Stimulated activated naive CD8-positive, alpha-beta T cell treated with anti-CD3 and anti-CD28 coated beads, Interleukin-15, Interleukin-2, amounts not matched to agents 100 ng/mL and 50 ng/mL, for 24 hours (primary cell): ENCODE measurements around the gene CDH11.

Source experiments
- H3K27ac Mint-ChIP-seq: one replicate; pipeline ENCODE4 v1.8.0; 2021; ENCODE audit warnings: mild to moderate bottlenecking, mixed read lengths
- H3K27me3 Mint-ChIP-seq: one replicate; pipeline ENCODE4 v1.8.0; 2021; ENCODE audit warnings: mixed read lengths
- H3K36me3 Mint-ChIP-seq: one replicate; pipeline ENCODE4 v1.8.0; 2021; ENCODE audit warnings: low read depth, mixed read lengths
- H3K4me1 Mint-ChIP-seq: one replicate; pipeline ENCODE4 v1.8.0; 2021; ENCODE audit warnings: low read depth, mixed read lengths
- H3K4me3 Mint-ChIP-seq: one replicate; pipeline ENCODE4 v1.8.0; 2021; ENCODE audit warnings: mild to moderate bottlenecking, mixed read lengths
- H3K9me3 Mint-ChIP-seq: one replicate; pipeline ENCODE4 v1.8.0; 2021; ENCODE audit warnings: mixed read lengths

Gene CDH11

DNA sequence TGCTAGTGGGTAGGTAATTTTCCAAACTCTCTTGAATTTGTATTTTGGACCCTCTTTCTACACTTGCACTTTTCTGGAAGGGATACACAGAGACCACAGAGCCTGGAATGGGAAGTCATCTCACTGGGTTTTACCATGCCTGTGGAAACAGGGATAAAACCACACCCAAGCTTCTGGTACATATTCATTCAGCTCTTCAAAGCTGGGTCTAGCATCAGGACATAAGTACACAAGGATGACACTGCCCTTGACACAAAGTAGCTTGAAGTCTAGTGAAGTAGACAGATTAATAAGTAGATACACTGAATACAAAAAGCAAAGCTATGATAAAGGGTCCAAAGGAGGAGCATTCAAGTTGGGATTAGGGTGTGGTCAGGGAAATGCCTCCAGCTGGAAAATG is 118.2 kb downstream of the CDH11 start:
- Mint-ChIP-seq H3K9me3 (peaks cover 9% of the 10 kb centered on the region), H3K36me3 (no peaks in the 10 kb centered on the region), H3K4me1 (no peaks in the 10 kb centered on the region), H3K27me3 (no peaks in the 10 kb centered on the region), H3K4me3 (no peak overlapping the region), H3K27ac (no peak overlapping the region)

DNA sequence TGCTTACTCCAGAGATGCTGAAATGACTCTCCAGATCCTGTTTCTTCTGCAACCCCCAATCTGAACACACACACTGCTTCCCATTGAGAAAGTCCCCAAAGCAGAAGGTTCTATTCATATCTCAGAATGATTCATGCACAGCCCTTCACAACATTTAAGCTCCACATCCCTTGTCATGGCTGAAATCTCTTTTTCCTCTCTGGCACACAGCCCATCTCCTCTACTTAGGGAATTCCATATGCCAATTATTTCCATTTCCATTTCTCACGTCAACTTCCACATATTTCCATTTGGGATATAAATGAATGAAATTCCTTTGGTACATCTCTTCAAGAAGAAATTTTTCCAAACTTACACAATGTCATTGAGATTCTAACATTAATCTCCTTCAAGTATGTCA is 119.6 kb downstream of the CDH11 start:
- Mint-ChIP-seq H3K4me3 (no peak overlapping the region), H3K9me3 (peaks cover 9% of the 10 kb centered on the region), H3K36me3 (no peaks in the 10 kb centered on the region), H3K27ac (no peak overlapping the region), H3K4me1 (no peaks in the 10 kb centered on the region), H3K27me3 (no peaks in the 10 kb centered on the region)

DNA sequence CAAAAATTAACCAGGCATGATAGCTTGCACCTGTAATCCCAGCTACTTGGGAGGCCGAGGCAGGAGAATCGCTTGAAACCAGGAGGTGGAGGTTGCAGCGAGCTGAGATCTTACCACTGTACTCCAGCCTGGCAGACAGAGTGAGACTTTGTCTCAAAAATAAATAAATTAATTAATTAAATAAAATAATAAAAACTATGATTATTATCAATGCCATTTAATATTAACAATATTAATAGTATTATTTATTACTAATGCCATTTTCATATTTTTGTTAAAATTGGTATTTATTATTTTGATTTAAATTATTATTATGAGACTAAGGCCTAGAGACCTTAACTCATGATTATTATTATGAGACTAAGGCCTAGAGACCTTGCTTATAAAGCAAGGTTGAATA is 121.2 kb downstream of the CDH11 start:
- H3K27ac Mint-ChIP-seq = no peak overlapping the region
- H3K9me3 Mint-ChIP-seq = peaks cover 9% of the 10 kb centered on the region
- no peaks in the 10 kb centered on the region for H3K4me1 Mint-ChIP-seq
- H3K27me3 Mint-ChIP-seq = no peaks in the 10 kb centered on the region
- H3K4me3 Mint-ChIP-seq = no peak overlapping the region
- H3K36me3 Mint-ChIP-seq = no peaks in the 10 kb centered on the region

DNA sequence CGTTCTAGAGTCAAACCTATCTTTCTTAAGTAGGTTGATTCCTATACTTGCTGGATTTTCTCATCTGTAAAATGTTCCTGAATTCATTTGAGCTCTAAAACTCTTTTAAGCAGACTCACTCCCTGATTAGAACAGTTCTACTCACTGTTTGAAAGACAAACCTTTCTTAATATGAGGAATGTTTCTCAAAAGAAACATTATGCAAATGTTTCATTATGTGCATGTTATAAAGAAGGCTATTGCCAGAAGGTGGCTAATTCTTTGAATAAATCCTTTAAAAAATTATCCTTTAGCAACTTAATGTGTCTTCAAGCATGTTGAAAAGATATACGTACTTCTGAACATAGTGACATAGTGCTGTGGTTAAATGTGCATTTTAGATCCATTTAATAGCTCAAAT is 124.1 kb downstream of the CDH11 start:
- H3K36me3 Mint-ChIP-seq = no peaks in the 10 kb centered on the region
- no peak overlapping the region for H3K4me3 Mint-ChIP-seq
- peaks cover 5% of the 10 kb centered on the region for H3K9me3 Mint-ChIP-seq
- no peaks in the 10 kb centered on the region for H3K4me1 Mint-ChIP-seq
- no peak overlapping the region for H3K27ac Mint-ChIP-seq
- H3K27me3 Mint-ChIP-seq = no peaks in the 10 kb centered on the region

DNA sequence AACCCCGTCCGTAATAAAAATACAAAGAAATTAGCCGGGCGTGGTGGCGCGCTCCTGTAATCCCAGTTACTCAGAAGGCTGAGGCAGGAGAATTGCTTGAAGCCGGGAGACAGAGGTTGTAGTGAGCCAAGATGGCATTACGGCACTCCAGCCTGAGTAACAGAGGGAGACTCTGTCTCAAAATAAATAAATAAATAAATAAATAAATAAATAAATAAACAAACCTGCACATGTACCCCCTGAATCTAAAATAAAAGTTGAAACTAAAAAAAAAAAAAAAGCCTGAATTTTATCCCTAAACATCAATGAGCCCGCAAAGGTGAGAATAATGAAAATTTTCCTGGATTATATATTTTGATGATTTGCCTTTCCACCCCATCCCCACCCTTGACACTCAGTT is 124.7 kb downstream of the CDH11 start:
- no peak overlapping the region for H3K27ac Mint-ChIP-seq
- H3K4me3 Mint-ChIP-seq = no peak overlapping the region
- no peaks in the 10 kb centered on the region for H3K4me1 Mint-ChIP-seq
- no peaks in the 10 kb centered on the region for H3K36me3 Mint-ChIP-seq
- no peaks in the 10 kb centered on the region for H3K27me3 Mint-ChIP-seq
- peaks cover under 1% of the 10 kb centered on the region for H3K9me3 Mint-ChIP-seq

DNA sequence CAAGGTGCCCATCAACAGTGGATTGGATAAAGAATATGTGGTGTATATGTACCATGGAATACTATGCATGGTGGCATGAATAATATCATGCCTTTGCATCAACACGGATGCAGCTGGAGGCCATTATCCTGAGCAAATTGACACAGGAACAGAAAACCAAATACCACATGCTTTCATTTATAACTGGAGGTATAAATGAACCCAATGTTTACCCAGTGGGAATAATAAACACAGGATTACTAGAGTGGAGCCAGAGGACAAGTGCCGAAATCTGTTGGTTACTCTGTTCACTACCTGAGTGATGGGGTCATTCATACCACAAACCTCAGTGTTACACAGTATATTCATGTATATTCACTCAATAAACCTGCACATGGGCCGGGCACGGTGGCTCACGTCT is 125.2 kb downstream of the CDH11 start:
- Mint-ChIP-seq H3K27me3 (no peaks in the 10 kb centered on the region), H3K9me3 (no peaks in the 10 kb centered on the region), H3K4me3 (no peak overlapping the region)

DNA sequence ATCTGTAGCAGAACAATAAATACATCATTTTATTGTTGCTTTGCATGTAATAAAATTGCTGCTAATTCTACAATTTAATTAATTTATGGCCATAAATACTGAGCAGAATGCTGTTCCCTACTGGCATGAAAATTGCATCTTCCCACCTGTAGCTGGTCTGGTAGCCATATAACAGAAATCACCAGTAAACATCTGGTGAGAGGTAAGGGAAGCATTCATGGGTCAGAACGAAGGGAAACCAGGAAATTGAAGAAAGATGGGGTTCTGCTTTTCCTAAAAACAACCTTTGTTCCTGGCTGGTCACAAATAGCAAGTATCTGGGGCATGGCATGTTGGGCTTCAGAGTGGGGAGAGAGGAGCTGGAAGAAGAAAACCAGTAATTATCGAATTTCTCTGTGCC is 128.4 kb downstream of the CDH11 start:
- H3K27ac Mint-ChIP-seq = no peak overlapping the region
- peaks cover 4% of the 10 kb centered on the region for H3K9me3 Mint-ChIP-seq
- H3K36me3 Mint-ChIP-seq = no peaks in the 10 kb centered on the region
- H3K4me3 Mint-ChIP-seq = no peak overlapping the region
- no peaks in the 10 kb centered on the region for H3K27me3 Mint-ChIP-seq
- H3K4me1 Mint-ChIP-seq = no peaks in the 10 kb centered on the region

More for the DNA sequence above, 125.2 kb downstream of the CDH11 start:
- no peaks in the 10 kb centered on the region for H3K4me1 Mint-ChIP-seq
- no peaks in the 10 kb centered on the region for H3K36me3 Mint-ChIP-seq
- H3K27ac Mint-ChIP-seq = no peak overlapping the region

DNA sequence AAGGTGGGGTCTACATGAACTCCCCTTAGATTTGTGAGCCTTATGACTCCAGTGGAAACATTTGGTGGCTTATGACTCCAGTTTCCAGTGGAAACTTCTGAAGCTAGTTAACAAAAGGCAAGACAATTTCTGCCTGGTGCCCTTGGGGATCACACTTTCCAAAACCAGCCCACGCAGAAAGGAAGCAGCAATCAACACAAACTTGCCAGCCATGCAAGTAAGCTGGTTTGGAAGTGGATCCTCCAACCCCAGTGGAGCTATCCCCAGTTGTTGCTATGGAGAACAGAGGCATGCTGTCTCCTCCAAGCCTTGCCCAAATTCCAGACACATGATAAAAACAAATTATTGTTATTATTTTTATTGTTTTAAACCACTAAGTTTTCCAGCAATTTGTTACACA is 130.9 kb downstream of the CDH11 start:
- Mint-ChIP-seq H3K27me3 (no peaks in the 10 kb centered on the region), H3K27ac (no peak overlapping the region), H3K9me3 (peaks cover 8% of the 10 kb centered on the region), H3K4me3 (no peak overlapping the region), H3K4me1 (no peaks in the 10 kb centered on the region), H3K36me3 (no peaks in the 10 kb centered on the region)

DNA sequence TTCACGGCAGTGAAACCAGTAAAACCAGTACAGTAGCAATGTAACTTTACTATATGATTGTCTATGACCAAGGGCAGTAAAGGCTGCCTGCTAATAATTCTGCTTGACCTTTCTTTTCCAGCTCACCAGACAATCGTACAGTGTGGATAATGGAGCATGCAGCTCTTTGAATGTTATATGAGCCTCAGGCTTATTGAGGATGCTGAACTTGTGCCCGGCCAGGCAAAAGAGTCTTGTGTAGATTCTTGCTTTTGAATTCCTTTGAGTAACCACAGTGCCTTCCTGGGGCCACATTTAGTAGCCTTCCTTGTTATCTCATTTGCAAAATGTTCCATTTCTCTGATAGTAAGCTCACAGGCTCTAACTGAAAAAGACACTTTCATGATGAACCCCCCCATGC is 131.8 kb downstream of the CDH11 start:
- no peaks in the 10 kb centered on the region for H3K36me3 Mint-ChIP-seq
- no peaks in the 10 kb centered on the region for H3K27me3 Mint-ChIP-seq
- no peak overlapping the region for H3K27ac Mint-ChIP-seq
- no peak overlapping the region for H3K4me3 Mint-ChIP-seq
- H3K9me3 Mint-ChIP-seq = peaks cover 8% of the 10 kb centered on the region
- H3K4me1 Mint-ChIP-seq = no peaks in the 10 kb centered on the region

DNA sequence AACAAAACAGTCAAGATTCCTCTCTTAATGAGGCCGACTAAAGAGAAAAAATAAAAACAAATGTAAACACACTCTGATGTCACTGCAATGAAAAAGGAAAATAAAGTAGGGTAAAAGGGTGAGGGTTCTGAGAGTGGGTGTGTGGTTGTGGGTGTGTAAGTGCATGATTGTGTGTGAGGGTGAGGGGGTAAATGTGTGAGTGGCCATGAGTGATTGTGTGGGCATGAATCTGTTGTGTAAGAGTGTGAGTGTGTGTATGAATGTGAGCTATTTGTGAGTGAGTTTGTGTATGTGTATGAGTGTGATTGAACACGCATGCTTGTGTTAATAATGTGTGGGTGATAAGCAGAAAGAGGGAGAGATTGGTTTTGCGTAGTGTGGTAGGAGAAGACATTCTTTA is 132.8 kb downstream of the CDH11 start:
- no peak overlapping the region for H3K4me3 Mint-ChIP-seq
- no peaks in the 10 kb centered on the region for H3K27me3 Mint-ChIP-seq

DNA sequence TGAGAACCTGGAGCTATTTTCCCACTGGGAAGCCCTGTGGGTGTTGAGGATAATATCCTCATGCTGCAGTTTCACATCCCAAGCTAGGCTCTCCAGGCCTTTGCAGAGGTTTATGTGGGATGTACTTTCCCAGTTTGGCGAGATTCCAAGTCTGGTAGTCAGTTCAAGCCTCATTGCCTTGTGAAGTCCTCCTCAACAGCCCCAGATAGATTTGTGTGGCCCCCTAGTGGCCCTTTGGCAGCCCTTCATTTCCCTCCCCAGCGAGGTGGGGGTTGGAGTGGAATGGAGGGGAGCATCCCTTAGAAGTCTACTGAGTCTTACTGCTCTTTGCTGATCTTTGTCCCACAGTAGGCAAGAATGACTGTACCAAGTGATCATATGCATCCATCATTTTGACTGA is 137.9 kb downstream of the CDH11 start:
- Mint-ChIP-seq H3K27ac (no peak overlapping the region), H3K4me3 (no peak overlapping the region), H3K27me3 (no peaks in the 10 kb centered on the region), H3K4me1 (no peaks in the 10 kb centered on the region), H3K9me3 (peaks cover 23% of the 10 kb centered on the region), H3K36me3 (no peaks in the 10 kb centered on the region)

More for the DNA sequence above, 132.8 kb downstream of the CDH11 start:
- Mint-ChIP-seq H3K27ac (no peak overlapping the region), H3K4me1 (no peaks in the 10 kb centered on the region), H3K9me3 (peaks cover 11% of the 10 kb centered on the region), H3K36me3 (no peaks in the 10 kb centered on the region)

DNA sequence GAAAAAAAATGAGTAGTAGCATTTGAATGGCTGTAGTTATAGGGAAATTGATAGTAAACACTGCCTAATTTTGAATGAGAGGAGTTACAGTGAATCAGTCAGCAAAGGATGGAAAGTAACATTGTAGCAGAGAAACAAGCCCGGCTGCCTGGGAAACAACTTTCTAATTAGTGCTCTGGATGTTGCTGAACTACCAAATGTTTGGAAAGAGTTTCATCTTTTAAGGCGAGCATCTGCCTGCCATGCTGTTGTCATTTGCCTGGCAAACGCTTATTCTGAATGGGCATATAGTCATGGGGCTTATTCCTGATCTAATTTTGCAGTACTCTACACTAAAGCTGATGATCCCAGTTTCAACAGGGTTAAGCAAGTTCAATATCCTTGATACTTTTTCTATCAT is 138.6 kb downstream of the CDH11 start:
- no peaks in the 10 kb centered on the region for H3K4me1 Mint-ChIP-seq

DNA sequence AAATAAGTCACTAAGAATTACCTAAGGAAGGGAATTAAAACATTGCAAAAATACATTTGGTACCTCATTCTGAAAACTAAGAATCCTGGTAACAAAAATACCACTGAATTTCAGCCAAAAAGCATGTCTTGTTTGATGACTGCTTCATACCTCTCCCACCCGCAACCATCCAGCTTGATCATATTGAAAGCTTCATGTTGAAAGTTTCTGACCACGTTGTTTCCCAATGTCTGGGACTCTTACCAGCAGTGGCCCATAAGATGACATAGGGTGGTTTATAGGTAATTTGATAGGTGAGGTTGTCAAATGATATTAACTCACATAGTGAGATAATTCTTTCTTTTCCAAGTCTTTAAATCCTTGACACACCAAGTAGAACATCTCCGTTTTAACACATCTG is 139.3 kb downstream of the CDH11 start:
- H3K9me3 Mint-ChIP-seq = peaks cover 21% of the 10 kb centered on the region
- no peak overlapping the region for H3K27ac Mint-ChIP-seq
- H3K4me1 Mint-ChIP-seq = no peaks in the 10 kb centered on the region
- H3K36me3 Mint-ChIP-seq = no peaks in the 10 kb centered on the region
- H3K27me3 Mint-ChIP-seq = no peaks in the 10 kb centered on the region
- no peak overlapping the region for H3K4me3 Mint-ChIP-seq

More for the DNA sequence above, 138.6 kb downstream of the CDH11 start:
- no peaks in the 10 kb centered on the region for H3K36me3 Mint-ChIP-seq
- H3K27ac Mint-ChIP-seq = no peak overlapping the region
- H3K4me3 Mint-ChIP-seq = no peak overlapping the region
- H3K27me3 Mint-ChIP-seq = no peaks in the 10 kb centered on the region
- H3K9me3 Mint-ChIP-seq = peaks cover 22% of the 10 kb centered on the region

DNA sequence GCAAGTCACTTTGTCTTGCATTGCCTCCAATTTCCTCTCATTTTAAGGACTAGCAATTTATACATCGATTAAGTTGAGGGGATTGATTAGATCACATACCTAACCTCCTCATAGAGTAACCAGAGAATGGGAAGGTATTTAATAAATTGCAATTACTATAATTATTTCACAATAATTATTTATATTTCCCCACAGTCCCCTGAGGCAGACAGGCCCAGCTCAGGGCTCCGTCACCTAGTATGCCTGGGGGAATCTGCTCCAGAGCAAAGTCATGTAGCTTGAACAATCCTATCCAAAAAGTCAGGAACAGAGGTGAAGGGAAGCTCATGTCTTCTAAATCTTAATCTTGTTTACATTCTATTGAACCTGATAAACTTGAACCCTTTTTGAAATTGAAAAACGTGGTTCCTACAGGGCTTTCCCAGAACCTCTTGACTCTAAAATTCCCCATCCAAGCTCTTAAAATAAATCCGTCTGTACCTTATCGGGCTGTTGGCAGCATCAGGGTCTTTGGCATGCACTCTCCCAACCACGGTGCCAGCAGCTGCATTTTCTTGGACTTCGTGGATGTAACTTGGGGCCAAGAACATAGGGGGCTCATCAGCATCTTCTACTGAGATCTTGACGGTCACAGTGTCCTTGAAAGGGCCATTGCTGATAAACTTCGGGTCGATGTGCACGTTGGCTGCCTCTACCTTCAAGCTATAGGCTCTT is 140.1 kb downstream of the CDH11 start:
- Mint-ChIP-seq H3K4me3 (no peak overlapping the region), H3K27ac (no peak overlapping the region), H3K36me3 (no peaks in the 10 kb centered on the region), H3K9me3 (peaks cover 26% of the 10 kb centered on the region), H3K4me1 (no peaks in the 10 kb centered on the region), H3K27me3 (no peaks in the 10 kb centered on the region)

DNA sequence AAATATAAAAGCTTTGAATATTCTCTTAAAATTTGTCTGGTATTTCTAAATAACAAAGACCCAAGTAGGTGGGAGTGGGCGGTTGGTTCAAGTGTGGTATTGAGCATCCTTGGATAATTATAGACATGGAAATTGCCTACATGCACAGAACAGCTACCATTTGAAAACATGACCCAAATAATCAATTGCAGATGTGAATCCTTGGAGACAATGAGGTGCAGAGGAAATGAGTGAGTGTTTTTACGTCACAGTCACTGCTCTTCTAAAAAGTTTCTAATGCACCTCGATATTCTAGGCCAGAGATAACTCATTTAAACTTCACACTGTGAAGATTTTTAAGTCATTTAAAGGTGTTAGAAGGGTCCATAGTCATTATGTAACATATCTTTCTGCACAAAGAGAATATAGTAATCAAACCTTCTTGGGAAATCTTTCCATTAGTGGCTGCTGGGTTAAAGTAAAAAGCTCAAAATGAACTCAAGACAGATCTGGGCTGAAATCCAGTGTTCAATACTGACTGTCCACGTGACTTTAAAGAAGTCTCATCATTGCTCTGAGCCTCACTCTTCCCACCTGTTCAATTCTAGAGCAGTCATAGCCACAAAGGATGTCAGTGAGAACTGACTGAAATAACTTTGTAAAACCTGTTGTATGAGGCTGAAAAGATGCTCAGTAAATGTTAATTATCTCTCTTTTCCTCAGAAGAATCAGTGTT is 144.5 kb downstream of the CDH11 start:
- peaks cover 30% of the 10 kb centered on the region for H3K9me3 Mint-ChIP-seq
- no peak overlapping the region for H3K4me3 Mint-ChIP-seq
- H3K27me3 Mint-ChIP-seq = no peaks in the 10 kb centered on the region
- no peaks in the 10 kb centered on the region for H3K4me1 Mint-ChIP-seq
- H3K36me3 Mint-ChIP-seq = no peaks in the 10 kb centered on the region
- no peak overlapping the region for H3K27ac Mint-ChIP-seq

DNA sequence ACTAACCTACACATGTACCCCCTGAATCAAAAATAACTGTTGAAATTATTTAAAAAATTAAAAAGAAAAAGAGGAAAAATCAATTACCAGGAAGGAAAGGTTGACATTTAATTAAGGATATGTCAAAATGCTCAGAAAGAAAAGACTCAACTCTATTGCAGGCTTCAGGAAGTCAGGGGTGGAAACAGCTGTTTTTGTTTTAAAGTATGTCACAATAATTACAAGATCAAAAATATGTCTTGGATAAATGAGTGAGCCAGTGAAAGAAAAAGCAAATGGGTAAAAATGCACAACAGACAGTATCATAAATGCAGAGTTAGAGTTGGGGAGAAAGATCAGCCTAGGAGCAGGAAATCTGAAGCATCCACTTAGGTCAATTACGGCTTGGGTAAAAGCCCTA is 146.0 kb downstream of the CDH11 start:
- Mint-ChIP-seq H3K9me3 (peaks cover 25% of the 10 kb centered on the region), H3K27me3 (no peaks in the 10 kb centered on the region), H3K27ac (no peak overlapping the region), H3K4me1 (no peaks in the 10 kb centered on the region), H3K36me3 (no peaks in the 10 kb centered on the region), H3K4me3 (no peak overlapping the region)
